ENCODE measurements around the gene TNRC18.
"Not testable (repeated sequence)": the region's sequence is repeated elsewhere in the genome, so short reads cannot be mapped to it uniquely, and the experiment has no call there.

- TF ChIP-seq CTCF, POLR2A, EP300 (IDR thresholded peaks at IDR 0.05): not testable (repeated sequence)
These were observed 111.2 kb downstream of the TNRC18 start for GRCh38 chr7:5312276-5313070.
